ENCODE data around the gene OSBPL3.

The OSBPL3 gene

DNA sequence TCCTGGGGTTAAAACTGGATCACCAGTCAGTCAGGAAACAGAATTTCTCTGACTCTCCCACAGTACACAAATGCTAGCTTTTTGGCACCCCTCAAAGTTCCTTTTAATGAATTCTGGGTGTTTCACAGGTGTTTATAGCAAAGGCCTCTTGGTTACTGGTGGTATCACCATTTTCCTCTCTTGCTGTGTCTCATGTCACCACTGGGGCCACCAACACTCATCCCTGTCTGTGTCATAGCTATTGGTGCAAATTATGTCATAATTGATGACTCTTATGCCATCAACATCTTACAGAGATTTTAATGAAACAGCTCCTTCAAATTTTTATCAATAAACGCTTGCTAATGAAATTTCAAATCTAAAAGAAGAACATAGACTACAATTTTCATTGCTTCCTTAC lies 27.7 kb upstream of the OSBPL3 start:
- ChIA-PET POLR2A (no interaction called here), CTCF (no interaction called here)
- H3K9me3 ChIP-seq (ENCODE audit: control insufficient read depth, insufficient read depth, low read depth, low read length), result no peaks in the 10 kb centered on the region
- TF ChIP-seq, protein P1, sequence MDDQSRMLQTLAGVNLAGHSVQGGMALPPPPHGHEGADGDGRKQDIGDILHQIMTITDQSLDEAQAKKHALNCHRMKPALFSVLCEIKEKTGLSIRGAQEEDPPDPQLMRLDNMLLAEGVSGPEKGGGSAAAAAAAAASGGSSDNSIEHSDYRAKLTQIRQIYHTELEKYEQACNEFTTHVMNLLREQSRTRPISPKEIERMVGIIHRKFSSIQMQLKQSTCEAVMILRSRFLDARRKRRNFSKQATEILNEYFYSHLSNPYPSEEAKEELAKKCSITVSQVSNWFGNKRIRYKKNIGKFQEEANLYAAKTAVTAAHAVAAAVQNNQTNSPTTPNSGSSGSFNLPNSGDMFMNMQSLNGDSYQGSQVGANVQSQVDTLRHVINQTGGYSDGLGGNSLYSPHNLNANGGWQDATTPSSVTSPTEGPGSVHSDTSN (CRISPR knock-in tag; IDR thresholded peaks at IDR 0.05), result no peak
- TF ChIP-seq, protein P2, sequence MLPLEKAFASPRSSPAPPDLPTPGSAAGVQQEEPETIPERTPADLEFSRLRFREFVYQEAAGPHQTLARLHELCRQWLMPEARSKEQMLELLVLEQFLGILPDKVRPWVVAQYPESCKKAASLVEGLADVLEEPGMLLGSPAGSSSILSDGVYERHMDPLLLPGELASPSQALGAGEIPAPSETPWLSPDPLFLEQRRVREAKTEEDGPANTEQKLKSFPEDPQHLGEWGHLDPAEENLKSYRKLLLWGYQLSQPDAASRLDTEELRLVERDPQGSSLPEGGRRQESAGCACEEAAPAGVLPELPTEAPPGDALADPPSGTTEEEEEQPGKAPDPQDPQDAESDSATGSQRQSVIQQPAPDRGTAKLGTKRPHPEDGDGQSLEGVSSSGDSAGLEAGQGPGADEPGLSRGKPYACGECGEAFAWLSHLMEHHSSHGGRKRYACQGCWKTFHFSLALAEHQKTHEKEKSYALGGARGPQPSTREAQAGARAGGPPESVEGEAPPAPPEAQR (tag by site-specific recombination; IDR thresholded peaks at IDR 0.05), result no peak
- no peak for TF ChIP-seq ZNF610 (tag by site-specific recombination; IDR thresholded peaks at IDR 0.05; ENCODE audit: borderline replicate concordance)
- TF ChIP-seq, protein P3, sequence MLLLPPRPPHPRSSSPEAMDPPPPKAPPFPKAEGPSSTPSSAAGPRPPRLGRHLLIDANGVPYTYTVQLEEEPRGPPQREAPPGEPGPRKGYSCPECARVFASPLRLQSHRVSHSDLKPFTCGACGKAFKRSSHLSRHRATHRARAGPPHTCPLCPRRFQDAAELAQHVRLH (tag by site-specific recombination; IDR thresholded peaks at IDR 0.05), result no peak
- TF ChIP-seq, protein P4, sequence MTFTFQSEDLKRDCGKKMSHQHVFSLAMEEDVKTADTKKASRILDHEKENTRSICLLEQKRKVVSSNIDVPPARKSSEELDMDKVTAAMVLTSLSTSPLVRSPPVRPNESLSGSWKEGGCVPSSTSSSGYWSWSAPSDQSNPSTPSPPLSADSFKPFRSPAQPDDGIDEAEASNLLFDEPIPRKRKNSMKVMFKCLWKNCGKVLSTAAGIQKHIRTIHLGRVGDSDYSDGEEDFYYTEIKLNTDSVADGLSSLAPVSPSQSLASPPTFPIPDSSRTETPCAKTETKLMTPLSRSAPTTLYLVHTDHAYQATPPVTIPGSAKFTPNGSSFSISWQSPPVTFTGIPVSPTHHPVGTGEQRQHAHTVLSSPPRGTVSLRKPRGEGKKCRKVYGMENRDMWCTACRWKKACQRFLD (tag by site-specific recombination; IDR thresholded peaks at IDR 0.05), result no peak
- TF ChIP-seq ZSCAN23 (tag by site-specific recombination; IDR thresholded peaks at IDR 0.05), result no peak
- TF ChIP-seq ZNF341 (tag by site-specific recombination; IDR thresholded peaks at IDR 0.05; ENCODE audit: low read depth), result no peak
- no peak overlapping the region for H3K27ac ChIP-seq (ENCODE audit: extremely low read depth, low read depth, low read length)
- no peak overlapping the region for H3K4me3 ChIP-seq (ENCODE audit: low read depth, low read length)
- H3K36me3 ChIP-seq (ENCODE audit: control insufficient read depth in 2 of 2, insufficient read depth in 1 of 2, low read length in 2 of 2), result no peaks in the 10 kb centered on the region
- H3K4me1 ChIP-seq (ENCODE audit: control insufficient read depth, insufficient read depth, low read length), result no peaks in the 10 kb centered on the region

DNA sequence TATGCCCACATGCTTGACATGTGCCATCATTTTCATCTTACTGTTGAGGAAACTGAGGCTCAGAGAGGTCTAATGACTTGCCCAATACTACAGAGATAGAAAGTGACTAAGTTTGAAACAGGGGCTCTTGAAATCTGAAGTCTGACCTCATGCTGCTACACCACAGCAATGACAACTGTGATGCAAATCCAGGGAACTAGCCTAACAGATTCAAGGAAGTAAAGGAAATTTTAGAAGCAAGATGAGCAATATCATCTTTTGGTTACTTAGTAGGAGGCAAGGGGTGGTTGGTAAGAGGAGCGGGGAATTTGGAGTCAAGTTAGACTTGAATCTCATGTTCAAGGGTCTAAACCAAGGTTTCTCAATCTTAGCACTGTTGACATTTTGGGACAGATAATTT lies 26.3 kb upstream of the OSBPL3 start:
- POLR2A ChIA-PET, result no interaction called here
- CTCF ChIA-PET, result no interaction called here
- no peak for TF ChIP-seq ZNF2 (tag by site-specific recombination; IDR thresholded peaks at IDR 0.05)

DNA sequence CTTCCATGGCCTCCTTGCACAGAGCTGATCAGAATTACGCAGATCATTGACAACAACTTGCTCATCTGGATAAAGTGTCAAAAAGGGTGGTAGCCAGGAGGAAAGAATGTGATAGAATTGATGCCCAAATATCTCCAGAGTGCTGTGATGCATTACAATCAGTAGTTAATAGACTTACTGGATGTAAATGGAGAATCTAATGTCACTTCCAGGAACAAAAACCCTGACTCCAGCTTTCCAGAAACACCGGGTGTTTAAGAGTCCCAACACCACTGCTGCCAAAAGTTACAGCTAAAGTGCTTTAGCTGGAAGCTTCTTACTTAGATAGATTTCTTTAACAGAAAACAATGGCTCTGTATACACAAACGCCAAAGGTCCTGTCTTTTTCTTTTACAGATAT lies 25.7 kb upstream of the OSBPL3 start:
- ChIA-PET CTCF (no interaction called here), POLR2A (no interaction called here)
- H3K27ac ChIP-seq (ENCODE audit: extremely low read depth, low read depth, low read length), result no peak overlapping the region
- no peak for TF ChIP-seq RBAK (tag by site-specific recombination; IDR thresholded peaks at IDR 0.05)
- TF ChIP-seq, protein P2 (tag by site-specific recombination; IDR thresholded peaks at IDR 0.05), result no peak
- TF ChIP-seq ZFHX2 (tag by site-specific recombination; conservative IDR thresholded peaks at IDR 0.05), result no peak
- TF ChIP-seq ZNF132 (tag by site-specific recombination; IDR thresholded peaks at IDR 0.05; ENCODE audit: borderline replicate concordance), result no peak
- no peak for TF ChIP-seq ZNF146 (tag by site-specific recombination; IDR thresholded peaks at IDR 0.05)
- TF ChIP-seq GLI4 (tag by site-specific recombination; IDR thresholded peaks at IDR 0.05), result no peak
- TF ChIP-seq, protein P5, sequence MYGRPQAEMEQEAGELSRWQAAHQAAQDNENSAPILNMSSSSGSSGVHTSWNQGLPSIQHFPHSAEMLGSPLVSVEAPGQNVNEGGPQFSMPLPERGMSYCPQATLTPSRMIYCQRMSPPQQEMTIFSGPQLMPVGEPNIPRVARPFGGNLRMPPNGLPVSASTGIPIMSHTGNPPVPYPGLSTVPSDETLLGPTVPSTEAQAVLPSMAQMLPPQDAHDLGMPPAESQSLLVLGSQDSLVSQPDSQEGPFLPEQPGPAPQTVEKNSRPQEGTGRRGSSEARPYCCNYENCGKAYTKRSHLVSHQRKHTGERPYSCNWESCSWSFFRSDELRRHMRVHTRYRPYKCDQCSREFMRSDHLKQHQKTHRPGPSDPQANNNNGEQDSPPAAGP (tag by site-specific recombination; IDR thresholded peaks at IDR 0.05), result no peak
- no peak for TF ChIP-seq KLF7 (tag by site-specific recombination; IDR thresholded peaks at IDR 0.05; ENCODE audit: borderline replicate concordance)
- no peak for TF ChIP-seq ZEB2 (tag by site-specific recombination; IDR thresholded peaks at IDR 0.05)
- no peak for TF ChIP-seq MEIS1 (CRISPR knock-in tag; IDR thresholded peaks at IDR 0.05; ENCODE audit: borderline replicate concordance)
- TF ChIP-seq ZNF10 (tag by site-specific recombination; IDR thresholded peaks at IDR 0.05), result no peak
- TF ChIP-seq ZNF623 (tag by site-specific recombination; IDR thresholded peaks at IDR 0.05), result no peak
- H3K4me3 ChIP-seq (ENCODE audit: low read depth, low read length), result no peak overlapping the region
- H3K9me3 ChIP-seq (ENCODE audit: control insufficient read depth, insufficient read depth, low read depth, low read length), result no peaks in the 10 kb centered on the region
- no peaks in the 10 kb centered on the region for H3K36me3 ChIP-seq (ENCODE audit: control insufficient read depth in 2 of 2, insufficient read depth in 1 of 2, low read length in 2 of 2)
- H3K4me1 ChIP-seq (ENCODE audit: control insufficient read depth, insufficient read depth, low read length), result no peaks in the 10 kb centered on the region

More for the DNA sequence above, 26.3 kb upstream of the OSBPL3 start:
- Histone ChIP-seq H3K4me1 (ENCODE audit: control insufficient read depth, insufficient read depth, low read length) (no peaks in the 10 kb centered on the region), H3K9me3 (ENCODE audit: control insufficient read depth, insufficient read depth, low read depth, low read length) (no peaks in the 10 kb centered on the region), H3K27ac (ENCODE audit: extremely low read depth, low read depth, low read length) (no peak overlapping the region), H3K36me3 (ENCODE audit: control insufficient read depth in 2 of 2, insufficient read depth in 1 of 2, low read length in 2 of 2) (no peaks in the 10 kb centered on the region), H3K4me3 (ENCODE audit: low read depth, low read length) (no peak overlapping the region)

Data from HEK293 (cell line).